ENCODE data around the gene TMEM225. TPM values are rescaled to one million over a fixed set of nuclear protein-coding genes. Genes with fewer than 3 reads are reported as not detected.

Gene TMEM225
- polyA plus RNA-seq, 1 of the 3 experiments (the other 2 are of a cell fraction): not detected

- H3K4me2 ChIP-seq: no peak within 1 kb of the TSS
- no peak within 1 kb of the TSS for H3K27ac ChIP-seq (ENCODE audit: low read depth in 2 of 2, low read length in 1 of 2)
- TF ChIP-seq USF2 (IDR thresholded peaks at IDR 0.05; ENCODE audit: borderline replicate concordance, low read depth, low read length): no peak
- no peak for TF ChIP-seq SIN3A (IDR thresholded peaks at IDR 0.05; ENCODE audit: borderline replicate concordance, low read depth, low read length)
- no peak for TF ChIP-seq ELF1 (IDR thresholded peaks at IDR 0.05)
- TF ChIP-seq TEAD4 (IDR thresholded peaks at IDR 0.05; ENCODE audit: borderline replicate concordance, insufficient read depth): no peak
- TF ChIP-seq CHD2 (IDR thresholded peaks at IDR 0.05; ENCODE audit: low read length, partially characterized antibody): no peak
- TF ChIP-seq EP300 (IDR thresholded peaks at IDR 0.05; ENCODE audit: borderline replicate concordance in 1 of 2, low read depth in 1 of 2, low read length in 1 of 2): no peak
- TF ChIP-seq USF1 (IDR thresholded peaks at IDR 0.05; ENCODE audit: borderline replicate concordance, low read depth): no peak
- no peak for TF ChIP-seq EZH2phosphoT487 (IDR thresholded peaks at IDR 0.05; ENCODE audit: borderline replicate concordance, low read depth)
- no peak for TF ChIP-seq TAF1 (IDR thresholded peaks at IDR 0.05; ENCODE audit: borderline replicate concordance, low read depth, low read length)
- TF ChIP-seq RCOR1 (IDR thresholded peaks at IDR 0.05; ENCODE audit: low read length): no peak
- no peak for TF ChIP-seq FOSL2 (IDR thresholded peaks at IDR 0.05; ENCODE audit: borderline replicate concordance, low read depth)
- TF ChIP-seq FOXJ3 (CRISPR knock-in tag; IDR thresholded peaks at IDR 0.05): no peak
- TF ChIP-seq, protein P1, sequence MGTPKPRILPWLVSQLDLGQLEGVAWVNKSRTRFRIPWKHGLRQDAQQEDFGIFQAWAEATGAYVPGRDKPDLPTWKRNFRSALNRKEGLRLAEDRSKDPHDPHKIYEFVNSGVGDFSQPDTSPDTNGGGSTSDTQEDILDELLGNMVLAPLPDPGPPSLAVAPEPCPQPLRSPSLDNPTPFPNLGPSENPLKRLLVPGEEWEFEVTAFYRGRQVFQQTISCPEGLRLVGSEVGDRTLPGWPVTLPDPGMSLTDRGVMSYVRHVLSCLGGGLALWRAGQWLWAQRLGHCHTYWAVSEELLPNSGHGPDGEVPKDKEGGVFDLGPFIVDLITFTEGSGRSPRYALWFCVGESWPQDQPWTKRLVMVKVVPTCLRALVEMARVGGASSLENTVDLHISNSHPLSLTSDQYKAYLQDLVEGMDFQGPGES (IDR thresholded peaks at IDR 0.05; ENCODE audit: low read depth, low read length): no peak
- no peak for TF ChIP-seq YY1 (IDR thresholded peaks at IDR 0.05; ENCODE audit: low read depth)
- TF ChIP-seq, protein P2, sequence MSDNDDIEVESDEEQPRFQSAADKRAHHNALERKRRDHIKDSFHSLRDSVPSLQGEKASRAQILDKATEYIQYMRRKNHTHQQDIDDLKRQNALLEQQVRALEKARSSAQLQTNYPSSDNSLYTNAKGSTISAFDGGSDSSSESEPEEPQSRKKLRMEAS (IDR thresholded peaks at IDR 0.05; ENCODE audit: low read depth): no peak
- no peak within 1 kb of the TSS for H2AFZ ChIP-seq (ENCODE audit: low read depth)
- H3F3A ChIP-seq (replicated peaks; ENCODE audit: insufficient read depth): no peaks in the 10 kb centered on the region
- no peak within 1 kb of the TSS for H3K9ac ChIP-seq
- POLR2A ChIA-PET: no interaction called here
- H4K20me1 ChIP-seq (ENCODE audit: insufficient read depth): no peaks in the 10 kb centered on the region
- no peaks in the 10 kb centered on the region for H3K4me1 ChIP-seq (ENCODE audit: control insufficient read depth in 1 of 2, insufficient read depth in 2 of 2, low read depth in 1 of 2, low read length in 1 of 2)
- DNase-seq: no peak
- no peak within 1 kb of the TSS for H3K4me3 ChIP-seq (ENCODE audit: low read depth in 2 of 2, low read length in 1 of 2)
- CTCF ChIA-PET: no interaction called here
- WGBS (ENCODE audit: low lambda C conversion rate): 4% methylated on average over 1 of the region's 1 CpG
- no peaks in the 10 kb centered on the region for H3K79me2 ChIP-seq (ENCODE audit: insufficient read depth)
- no peaks in the 10 kb centered on the region for H3K36me3 ChIP-seq (replicated peaks in 1 of 2; ENCODE audit: control insufficient read depth in 1 of 2, insufficient read depth in 2 of 2, low read length in 1 of 2)
- H3K9me2 ChIP-seq: no peaks in the 10 kb centered on the region
- no peaks in the 10 kb centered on the region for H3K27me3 ChIP-seq (ENCODE audit: insufficient read depth)
- H3K9me3 ChIP-seq: no peaks in the 10 kb centered on the region
Measured at GRCh38 chr11:123901867-123902266, 16.4 kb upstream of the TMEM225 start, which contains the start of gene OR8D4. Gene OR8D4, plus strand, starts transcription at chr11:123902167. Its CDS starts 4,265 bp downstream, at chr11:123906432.

- no peak overlapping the region for H3K4me2 ChIP-seq
- no peak for DNase-seq
- no peak overlapping the region for H3K9ac ChIP-seq
- no peaks in the 10 kb centered on the region for H3K79me2 ChIP-seq (ENCODE audit: insufficient read depth)
- H3K27ac ChIP-seq (ENCODE audit: low read depth in 2 of 2, low read length in 1 of 2): no peak overlapping the region
- ChIA-PET POLR2A (no interaction called here), CTCF (no interaction called here)
- no peak overlapping the region for H2AFZ ChIP-seq (ENCODE audit: low read depth)
- H3K36me3 ChIP-seq (replicated peaks in 1 of 2; ENCODE audit: control insufficient read depth in 1 of 2, insufficient read depth in 2 of 2, low read length in 1 of 2): no peaks in the 10 kb centered on the region
- H4K20me1 ChIP-seq (ENCODE audit: insufficient read depth): no peaks in the 10 kb centered on the region
- no peaks in the 10 kb centered on the region for H3K4me1 ChIP-seq (ENCODE audit: control insufficient read depth in 1 of 2, insufficient read depth in 2 of 2, low read depth in 1 of 2, low read length in 1 of 2)
- no peaks in the 10 kb centered on the region for H3F3A ChIP-seq (replicated peaks; ENCODE audit: insufficient read depth)
- WGBS (ENCODE audit: low lambda C conversion rate): 5% methylated on average over 3 of the region's 3 CpGs
- no peaks in the 10 kb centered on the region for H3K27me3 ChIP-seq (ENCODE audit: insufficient read depth)
- H3K9me3 ChIP-seq: no peaks in the 10 kb centered on the region
- no peak overlapping the region for H3K4me3 ChIP-seq (ENCODE audit: low read depth in 2 of 2, low read length in 1 of 2)
- H3K9me2 ChIP-seq: no peaks in the 10 kb centered on the region
- TF ChIP-seq RXRA (IDR thresholded peaks at IDR 0.05; ENCODE audit: borderline replicate concordance, low read depth) (no peak), MEF2A (IDR thresholded peaks at IDR 0.05; ENCODE audit: borderline replicate concordance, low read depth) (no peak), TEAD4 (IDR thresholded peaks at IDR 0.05; ENCODE audit: borderline replicate concordance, insufficient read depth) (no peak), FOSL2 (IDR thresholded peaks at IDR 0.05; ENCODE audit: borderline replicate concordance, low read depth) (no peak), RCOR1 (IDR thresholded peaks at IDR 0.05; ENCODE audit: low read length) (no peak), GATA2 (CRISPR knock-in tag; IDR thresholded peaks at IDR 0.05) (no peak), TCF12 (IDR thresholded peaks at IDR 0.05) (no peak), GABPA (IDR thresholded peaks at IDR 0.05; ENCODE audit: low read depth) (no peak), NFIC (IDR thresholded peaks at IDR 0.05; ENCODE audit: borderline replicate concordance) (no peak), EZH2phosphoT487 (IDR thresholded peaks at IDR 0.05; ENCODE audit: borderline replicate concordance, low read depth) (no peak), ELF1 (IDR thresholded peaks at IDR 0.05) (no peak), JUND (IDR thresholded peaks at IDR 0.05) (no peak), RFX5 (IDR thresholded peaks at IDR 0.05; ENCODE audit: low read length) (no peak), SMC3 (IDR thresholded peaks at IDR 0.05; ENCODE audit: low read depth, low read length) (no peak), FOXJ3 (CRISPR knock-in tag; IDR thresholded peaks at IDR 0.05) (no peak), EP300 (IDR thresholded peaks at IDR 0.05; ENCODE audit: borderline replicate concordance in 1 of 2, low read depth in 1 of 2, low read length in 1 of 2) (no peak), FOXM1 (IDR thresholded peaks at IDR 0.05; ENCODE audit: low read depth) (no peak), USF2 (IDR thresholded peaks at IDR 0.05; ENCODE audit: borderline replicate concordance, low read depth, low read length) (no peak)
- TF ChIP-seq, protein P2 (IDR thresholded peaks at IDR 0.05; ENCODE audit: low read depth): no peak
Measured at GRCh38 chr11:123899792-123900191, 14.3 kb upstream of the TMEM225 start.
